Myocyte (in vitro differentiated cells): ENCODE measurements around the gene APP. TPM values are rescaled to one million over a fixed set of nuclear protein-coding genes. Genes with fewer than 3 reads are reported as not detected.
"Not testable (repeated sequence)": the region's sequence is repeated elsewhere in the genome, so short reads cannot be mapped to it uniquely, and the experiment has no call there.

Experiments used
- DNase-seq: peaks from one replicate; pipeline ENCODE4 v3.0.0-alpha.2; 2012; ENCODE audit warnings: low read depth
- total RNA-seq: library from RNA; depleted of rRNA; stranded (reverse); fragments of >200 nt; gene quantifications from 2 replicates; pipeline ENCODE4 v1.2.3, GENCODE V29; 2014

Gene APP
- total RNA-seq, 1 donor from 2014 or later: 576 TPM

DNA sequence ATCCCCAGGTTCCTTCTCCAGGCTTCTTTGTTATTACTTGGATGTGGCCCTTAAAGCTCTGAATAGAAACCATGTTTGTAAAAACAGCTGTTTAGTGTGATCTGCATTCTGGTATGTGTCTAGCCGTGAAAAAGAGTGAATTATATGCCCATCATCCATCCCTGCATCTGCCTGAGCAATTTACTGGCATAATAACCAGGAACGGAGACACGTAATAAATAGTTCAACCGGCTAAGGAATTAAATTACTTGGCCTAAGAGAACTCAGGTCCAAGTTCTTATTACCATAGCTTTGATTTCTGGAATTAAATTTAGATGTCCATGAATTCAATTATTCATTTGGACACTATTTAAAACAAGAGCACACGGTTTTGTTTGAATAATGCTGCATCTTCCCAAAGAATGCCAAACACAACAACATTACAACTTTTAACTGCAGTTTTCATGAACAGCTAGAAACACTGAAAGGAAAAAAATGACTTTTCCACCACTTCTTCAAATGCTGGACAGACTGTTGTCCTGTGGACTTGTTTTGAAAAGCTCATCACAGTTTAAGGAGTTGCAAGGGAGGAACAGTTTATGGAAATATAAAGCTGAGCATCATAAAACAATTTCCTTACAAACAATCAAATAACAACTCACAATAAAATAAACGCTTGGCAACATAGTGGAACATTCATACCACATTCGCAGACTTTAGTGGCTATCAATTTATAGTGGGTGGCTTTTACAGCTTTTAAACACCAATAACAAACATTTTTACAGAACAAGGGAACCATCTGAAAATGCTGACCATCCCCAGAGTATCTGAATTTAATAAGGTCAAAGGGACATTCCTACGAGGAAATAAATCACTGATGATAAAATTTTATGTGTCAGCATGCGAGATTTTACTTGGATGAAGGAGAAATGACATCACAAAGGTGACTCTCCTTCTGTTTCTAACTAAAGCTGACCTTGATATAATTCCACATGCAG is 144.7 kb downstream of the APP start:
- DNase-seq: no peak

DNA sequence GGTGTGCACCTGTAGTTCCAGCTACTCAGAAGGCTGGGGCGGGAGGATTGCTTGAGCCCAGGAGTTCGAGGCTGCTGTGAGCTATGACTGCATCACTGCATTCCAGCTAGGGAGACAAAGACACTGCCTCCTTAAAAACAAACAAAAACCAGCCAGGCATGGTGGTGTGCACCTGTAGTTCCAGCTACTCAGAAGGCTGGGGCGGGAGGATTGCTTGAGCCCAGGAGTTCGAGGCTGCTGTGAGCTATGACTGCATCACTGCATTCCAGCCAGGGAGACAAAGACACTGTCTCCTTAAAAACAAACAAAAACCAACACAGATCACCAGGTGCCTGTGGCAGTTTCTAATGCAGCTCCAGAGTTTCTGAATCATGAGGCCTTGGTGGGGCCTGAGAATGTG is 147.2 kb downstream of the APP start:
- not testable (repeated sequence) for DNase-seq

DNA sequence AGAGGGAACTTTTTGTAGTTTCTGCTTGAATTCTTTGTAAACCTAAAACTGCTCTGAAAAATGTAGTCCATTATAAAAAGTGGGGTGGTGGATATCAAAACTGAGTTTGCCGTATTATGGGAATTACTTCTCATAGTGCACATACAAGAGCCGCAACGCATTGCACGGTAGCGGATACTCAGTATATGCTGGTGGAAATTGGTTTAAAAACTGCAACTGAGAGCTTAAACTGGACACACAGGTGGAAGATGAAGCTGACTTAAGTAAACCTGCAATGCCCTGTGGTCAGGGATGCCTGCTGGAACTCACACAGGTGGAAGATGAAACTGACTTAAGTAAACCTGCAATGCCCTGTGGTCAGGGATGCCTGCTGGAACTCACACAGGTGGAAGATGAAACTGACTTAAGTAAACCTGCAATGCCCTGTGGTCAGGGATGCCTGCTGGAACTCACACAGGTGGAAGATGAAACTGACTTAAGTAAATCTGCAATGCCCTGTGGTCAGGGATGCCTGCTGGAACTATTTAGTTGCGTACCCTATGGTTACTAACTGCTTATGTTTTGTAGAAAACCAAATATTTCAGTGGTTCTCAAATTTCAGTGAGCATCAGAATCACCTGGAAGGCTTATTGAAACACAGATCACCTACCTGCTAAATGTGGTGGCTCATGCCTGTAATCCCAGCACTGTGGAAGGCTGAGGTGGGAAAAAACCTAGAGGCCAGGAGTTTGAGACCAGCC is 147.8 kb downstream of the APP start:
- not testable (repeated sequence) for DNase-seq

DNA sequence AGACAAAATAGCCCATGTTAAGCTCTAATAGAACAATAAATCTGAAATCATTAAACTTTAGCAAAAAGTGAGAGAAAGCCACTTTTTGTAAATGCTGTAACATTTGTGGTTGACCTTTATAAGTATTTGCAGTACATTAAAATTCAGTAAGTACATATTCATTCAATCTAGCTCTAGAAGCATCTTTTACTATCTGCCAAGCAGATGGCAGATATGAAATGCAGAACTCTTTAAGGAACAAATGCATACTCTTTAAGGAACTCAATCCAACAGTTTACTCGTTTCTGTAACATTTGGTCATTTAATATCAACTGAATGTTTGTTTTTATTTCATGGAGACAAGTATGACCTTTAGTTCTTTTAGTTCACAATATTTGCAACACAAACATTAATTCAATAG is 150.1 kb downstream of the APP start:
- DNase-seq: no peak

DNA sequence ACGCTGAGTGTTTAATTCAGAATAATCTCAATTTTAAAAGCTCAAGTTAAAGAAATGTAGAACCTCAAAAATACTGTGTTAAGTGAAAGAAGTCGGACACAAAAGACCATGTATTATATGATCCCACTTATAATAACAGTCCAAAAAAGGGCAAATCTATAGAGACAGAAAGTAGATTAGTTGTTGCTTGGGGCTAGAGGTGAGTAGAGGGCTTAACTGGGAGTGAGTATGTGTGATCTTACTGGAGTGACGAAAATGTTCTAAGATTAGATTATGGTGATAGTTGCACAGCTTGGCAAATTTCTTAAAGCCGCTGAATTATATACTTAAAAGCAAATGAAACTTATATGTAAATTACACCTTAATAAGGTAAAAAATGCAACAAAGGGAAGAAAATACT is 150.5 kb downstream of the APP start:
- DNase-seq: no peak

DNA sequence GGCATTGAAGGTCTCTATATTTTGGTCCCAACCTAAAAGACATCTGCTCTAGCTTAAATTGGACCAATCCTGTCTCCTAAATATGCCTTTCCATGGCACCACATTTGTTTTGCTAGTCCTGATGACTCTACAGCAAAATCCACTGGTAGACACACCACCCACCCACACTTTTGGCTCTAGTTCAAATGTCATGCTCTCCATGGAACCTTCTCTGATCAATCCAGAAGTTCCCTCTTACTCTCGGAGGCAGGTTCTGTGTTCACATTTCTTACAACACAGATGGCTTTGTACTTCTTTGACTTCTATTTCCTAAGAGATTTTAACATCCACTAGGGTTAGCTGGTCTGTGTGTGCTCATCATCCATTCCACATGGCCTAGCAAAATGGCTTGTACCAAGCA is 151.3 kb downstream of the APP start:
- DNase-seq: no peak

DNA sequence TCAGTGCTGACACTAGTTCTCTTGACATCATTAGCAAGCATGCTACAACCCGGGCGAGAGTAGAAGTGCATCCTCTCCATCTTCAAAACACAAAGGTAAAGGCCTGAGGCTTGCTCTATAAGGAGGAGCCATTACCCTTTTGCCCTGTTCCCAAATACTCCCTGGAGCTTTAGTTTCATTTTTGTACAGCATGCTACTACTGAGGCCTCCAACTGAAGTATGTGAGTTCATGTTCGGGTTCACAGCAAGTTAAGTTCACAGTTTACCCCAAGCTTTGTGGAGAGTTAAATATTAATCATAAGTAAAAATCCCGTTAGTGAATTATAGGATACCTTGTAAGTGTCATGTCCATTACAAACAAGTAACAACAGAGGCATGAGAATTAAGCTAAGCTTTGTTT is 156.6 kb downstream of the APP start:
- DNase-seq: no peak

DNA sequence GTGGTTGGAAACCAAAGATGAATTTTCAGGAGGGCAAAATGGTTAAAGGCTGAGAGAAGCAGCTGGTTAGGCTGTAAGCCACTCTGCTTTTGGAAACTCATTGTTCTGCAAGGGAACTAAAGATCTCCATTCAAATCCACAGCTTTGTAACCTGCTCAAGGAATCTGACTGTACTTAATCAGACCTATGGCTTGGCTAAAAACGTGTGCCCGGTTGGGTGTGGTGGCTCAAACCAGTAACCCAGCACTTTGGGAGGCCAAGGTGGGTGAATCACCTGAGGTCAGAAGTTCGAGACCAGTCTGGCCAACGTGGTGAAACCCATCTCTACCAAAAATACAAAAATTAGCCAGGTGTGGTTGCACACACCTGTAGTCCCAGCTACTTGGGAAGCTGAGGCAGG is 158.1 kb downstream of the APP start:
- not testable (repeated sequence) for DNase-seq

DNA sequence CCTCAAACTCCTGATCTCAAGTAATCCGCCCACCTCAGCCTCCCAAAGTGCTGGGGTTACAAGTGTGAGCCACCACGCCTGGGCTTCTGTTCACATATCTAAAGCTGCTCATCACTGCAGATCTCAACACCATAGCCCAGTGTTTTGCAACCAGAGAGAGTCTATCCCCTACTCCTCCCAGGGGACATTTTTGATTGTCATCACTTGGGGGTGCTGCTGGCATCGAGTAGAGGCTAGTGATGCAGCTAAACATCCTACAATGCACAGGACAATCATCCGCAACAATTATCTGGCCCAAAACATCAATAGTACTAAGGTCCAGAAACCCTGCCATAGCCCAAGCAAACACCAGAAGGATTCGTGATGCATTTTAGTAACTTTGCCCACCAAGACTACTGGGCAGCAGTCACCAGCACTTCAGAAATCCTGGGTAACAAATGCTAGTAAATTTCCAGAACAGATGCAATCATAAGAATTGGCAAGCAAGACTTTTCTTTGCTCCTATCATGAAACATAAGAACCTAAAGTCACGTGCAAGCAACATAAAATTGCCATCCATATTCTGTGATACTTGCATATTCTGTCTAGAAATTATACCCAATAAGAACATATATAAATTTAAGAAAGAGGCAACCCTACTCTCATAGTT is 159.2 kb downstream of the APP start:
- DNase-seq: no peak

DNA sequence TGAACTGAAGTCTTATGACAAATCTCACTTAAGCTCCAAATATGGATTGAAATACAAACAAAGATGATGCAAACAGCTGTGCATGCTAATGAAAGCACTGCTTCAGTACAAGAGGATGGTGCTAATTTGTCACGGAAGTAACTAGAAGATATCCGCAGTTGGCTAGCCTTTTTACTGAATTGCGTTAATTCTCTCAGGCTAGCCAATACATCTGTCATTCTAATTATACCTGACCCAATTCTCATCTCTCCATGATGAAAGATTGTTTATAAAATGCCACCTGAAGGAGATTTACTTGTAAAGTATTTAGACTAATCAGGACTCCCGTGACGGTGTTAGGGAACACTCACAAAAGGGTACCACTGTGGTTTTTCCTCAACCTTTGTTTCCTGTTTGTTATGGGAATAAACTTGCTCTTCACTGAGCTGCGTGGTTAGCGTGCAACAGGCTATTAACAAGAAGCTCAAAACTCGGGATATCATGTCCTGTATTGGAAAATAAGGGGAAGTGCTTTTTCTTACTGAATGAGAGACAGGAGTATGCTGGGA is 162.5 kb downstream of the APP start:
- peak; percentile 68 for DNase-seq

DNA sequence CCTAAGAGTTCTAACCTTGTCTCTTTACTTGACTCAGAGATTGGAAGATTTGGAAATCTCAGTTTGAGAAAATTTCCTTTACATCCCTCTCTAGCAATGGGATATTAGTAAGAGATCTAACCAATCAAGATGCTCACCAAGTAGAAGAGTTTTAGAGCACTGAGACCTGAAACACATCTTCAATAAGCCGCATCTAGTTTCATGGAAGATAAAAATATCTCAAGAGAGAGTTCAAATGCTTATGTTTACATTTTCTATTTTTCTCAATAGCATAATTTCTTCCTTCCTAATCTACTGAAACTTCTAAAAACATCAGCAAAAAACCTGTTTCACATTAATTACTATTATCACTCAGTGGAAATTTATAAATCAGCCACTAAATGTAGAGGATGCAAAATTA is 165.1 kb downstream of the APP start:
- no peak for DNase-seq

DNA sequence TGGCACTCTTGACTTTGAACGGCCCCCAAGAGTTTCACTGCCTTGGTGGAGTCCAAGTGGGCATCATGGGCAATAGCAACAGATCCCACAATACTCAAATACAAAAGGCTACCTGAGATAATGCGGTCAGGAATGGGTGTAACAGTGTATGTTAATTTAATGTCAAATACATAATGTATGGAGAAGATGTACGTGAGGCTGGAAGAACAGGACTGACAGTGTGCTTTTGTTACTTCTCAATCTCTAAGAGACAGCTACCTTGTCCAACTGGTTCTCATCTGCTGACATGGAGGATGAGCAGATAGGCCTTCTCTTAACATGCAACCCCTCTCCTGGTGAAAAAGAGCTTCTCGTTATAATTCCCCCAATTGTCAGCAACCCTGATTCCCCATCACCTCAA is 167.2 kb downstream of the APP start:
- no peak for DNase-seq

DNA sequence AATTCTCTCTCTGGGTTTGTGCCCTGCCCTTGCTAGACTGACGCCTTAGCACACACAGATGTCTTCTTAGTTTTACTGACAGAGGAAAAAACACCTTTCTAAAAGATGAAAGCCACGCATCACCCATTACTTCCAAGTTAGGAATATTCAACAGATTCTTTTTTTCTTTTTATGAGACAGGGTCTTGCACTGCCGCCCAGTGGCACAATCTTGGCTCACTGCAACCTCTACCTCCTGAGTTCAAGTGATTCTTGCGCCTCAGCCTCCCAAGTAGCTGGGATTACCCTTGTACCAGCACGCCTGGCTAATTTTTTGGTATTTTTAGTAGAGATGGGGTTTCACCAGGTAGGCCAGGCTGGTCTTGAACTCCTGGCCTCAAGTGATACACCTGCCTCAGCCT is 169.2 kb downstream of the APP start:
- no peak for DNase-seq

DNA sequence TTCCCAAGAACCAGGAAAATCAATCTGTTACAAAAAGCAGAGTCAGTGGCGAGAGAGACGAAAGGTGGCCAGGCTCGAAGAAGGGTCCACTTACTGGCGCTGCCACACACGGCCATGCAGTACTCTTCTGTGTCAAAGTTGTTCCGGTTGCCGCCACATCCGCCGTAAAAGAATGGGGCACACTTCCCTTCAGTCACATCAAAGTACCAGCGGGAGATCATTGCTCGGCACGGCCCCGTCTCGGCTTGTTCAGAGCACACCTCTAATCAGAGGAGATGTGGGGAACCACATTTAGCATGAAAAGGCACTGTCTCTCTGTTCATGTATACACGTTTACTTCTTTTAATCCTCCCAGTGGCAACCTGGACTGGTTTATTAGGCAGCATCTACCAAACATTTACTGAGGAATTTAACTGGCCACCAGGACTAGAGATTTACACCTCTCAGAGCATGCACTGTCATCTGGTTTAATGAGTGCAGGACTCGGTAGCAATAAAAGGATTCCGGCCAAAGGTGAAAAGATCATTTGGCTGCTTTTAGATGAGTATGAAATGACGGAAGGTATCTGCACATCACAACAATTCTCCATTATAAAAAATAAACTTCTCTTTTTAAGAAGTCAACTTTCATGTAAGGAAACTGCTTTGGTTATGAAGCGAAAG is 170.5 kb downstream of the APP start:
- DNase-seq: no peak

DNA sequence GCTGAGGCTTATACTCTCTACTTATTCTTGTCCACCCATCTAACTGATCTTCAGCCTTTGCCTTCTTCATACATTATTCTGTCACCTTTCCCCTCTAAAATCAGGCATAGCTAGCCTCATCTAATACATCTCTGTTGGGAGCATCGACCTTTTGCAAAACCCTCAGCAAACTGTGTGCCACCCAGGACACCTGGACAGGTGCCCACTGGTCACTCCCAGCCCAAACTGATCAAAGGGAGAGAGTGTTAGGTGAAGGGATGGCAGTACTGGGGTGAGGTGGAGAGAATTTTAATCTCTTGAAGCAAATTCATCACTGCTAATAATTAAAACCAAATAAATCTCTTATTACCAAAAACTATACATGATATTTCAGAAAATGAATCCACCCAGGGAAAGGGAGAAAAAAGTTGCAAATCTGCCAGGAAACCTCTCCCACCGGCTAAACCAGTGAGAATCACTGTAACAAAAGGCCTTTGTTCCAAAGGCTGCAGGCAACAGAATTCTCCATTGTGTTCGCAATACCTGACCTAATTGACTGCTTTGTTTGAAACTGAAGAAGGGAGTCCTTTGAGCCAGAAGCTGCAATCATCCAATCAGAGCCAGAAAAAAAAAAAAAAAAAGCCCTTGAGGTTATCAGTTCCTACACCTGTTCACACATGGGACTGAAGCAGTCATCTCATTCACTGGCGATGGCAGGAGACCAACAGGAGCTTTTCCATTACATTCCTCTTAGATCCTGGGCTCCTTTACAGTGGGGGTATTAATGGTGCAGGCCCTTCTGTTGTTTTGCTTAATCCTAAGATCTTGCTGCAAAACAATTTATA is 172.6 kb downstream of the APP start:
- peak; percentile 63 for DNase-seq

DNA sequence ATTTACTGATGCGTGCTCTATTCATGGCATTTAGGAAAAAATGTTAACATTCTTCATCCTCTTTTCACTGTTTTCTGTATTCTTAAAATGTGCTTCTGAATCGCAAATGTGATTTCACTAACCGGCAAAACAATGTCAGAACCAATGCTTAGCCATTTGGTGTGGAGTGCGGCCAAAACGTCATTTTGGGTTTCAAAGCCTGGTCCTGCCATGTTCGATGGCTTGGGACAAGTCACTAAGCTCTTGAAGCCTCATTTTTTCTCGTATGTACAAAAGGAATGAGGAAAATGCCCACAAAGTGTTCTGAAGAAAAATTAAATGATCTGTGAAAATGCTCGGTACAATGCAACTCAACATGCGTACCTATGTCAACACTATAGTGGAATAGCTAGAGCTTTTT is 175.3 kb downstream of the APP start:
- DNase-seq: no peak

DNA sequence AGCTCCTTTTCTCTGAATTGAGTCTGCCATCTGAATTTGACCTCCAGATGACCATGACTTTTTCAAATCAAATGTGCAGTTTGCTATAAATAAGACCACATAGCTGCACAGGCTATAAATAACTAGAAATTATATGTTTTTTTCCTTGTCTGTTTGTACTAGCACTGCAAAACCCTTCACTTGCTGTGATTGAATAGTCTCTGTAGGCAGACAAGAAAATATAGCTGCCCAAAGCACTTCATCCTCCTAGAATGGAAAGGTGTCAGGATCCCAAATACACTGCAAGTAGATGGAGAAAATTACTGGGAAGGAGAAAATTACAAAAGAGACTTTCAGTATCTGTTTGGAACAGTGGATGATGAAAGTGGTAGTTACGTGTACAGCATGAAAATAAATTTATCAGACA is 175.8 kb downstream of the APP start:
- DNase-seq: no peak

DNA sequence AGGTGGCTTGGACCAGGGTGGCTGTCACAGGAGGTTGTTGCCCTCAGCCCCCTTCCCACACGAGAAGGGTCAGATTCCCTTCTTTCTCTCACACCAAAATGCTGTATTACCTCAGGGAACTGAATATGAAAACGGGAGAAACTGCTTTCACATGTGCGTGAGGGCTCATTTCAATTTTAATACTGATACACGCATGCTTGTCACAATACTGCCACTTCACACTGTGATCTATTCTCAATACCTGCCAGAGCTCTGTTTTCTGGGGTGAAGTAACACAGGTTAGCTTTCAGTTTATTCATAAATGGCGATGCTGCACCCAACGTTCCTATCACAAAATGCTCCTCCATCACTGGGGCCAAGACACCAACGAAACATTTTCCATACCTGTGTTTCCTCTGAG is 181.8 kb downstream of the APP start:
- DNase-seq: no peak

DNA sequence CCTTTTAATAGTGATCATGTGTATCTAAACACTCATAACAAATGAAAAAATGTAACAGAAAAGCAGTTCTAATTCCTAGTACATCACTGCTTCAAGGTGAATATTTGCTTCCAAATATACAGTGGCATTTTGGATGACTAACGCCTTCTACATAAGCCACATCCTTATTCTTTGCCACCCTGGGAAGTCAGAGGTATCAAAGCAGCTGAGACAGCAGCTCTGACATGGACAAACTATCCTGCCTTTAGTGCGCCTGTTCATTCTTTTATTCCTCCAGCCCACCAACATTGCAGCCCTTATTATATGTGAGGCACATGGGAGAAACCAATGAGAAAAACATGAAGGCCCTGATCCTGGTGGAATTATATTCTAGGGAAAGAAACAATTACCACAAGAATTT is 183.0 kb downstream of the APP start:
- DNase-seq: no peak

DNA sequence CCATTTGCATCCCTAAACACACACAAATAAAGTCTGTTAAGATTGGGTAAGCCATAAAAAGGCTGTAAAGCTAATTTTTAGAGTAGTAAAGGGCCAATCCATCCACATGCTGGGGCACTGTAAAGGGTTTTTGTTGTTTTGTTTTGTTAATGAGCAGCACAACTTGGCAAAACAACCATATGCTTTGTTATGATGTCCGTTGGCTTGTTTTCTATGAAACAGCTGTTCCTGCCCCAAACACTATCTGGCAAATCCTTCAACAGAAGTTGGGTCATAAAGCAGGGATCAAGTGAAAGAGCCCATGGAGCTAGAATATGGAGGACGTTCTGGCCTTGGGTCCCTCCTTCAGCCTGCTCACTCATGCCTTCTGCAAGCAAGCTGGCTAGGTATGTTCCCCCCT is 183.6 kb downstream of the APP start:
- peak; percentile 10 for DNase-seq
